ENCODE data around the gene ENTPD7.

DNA sequence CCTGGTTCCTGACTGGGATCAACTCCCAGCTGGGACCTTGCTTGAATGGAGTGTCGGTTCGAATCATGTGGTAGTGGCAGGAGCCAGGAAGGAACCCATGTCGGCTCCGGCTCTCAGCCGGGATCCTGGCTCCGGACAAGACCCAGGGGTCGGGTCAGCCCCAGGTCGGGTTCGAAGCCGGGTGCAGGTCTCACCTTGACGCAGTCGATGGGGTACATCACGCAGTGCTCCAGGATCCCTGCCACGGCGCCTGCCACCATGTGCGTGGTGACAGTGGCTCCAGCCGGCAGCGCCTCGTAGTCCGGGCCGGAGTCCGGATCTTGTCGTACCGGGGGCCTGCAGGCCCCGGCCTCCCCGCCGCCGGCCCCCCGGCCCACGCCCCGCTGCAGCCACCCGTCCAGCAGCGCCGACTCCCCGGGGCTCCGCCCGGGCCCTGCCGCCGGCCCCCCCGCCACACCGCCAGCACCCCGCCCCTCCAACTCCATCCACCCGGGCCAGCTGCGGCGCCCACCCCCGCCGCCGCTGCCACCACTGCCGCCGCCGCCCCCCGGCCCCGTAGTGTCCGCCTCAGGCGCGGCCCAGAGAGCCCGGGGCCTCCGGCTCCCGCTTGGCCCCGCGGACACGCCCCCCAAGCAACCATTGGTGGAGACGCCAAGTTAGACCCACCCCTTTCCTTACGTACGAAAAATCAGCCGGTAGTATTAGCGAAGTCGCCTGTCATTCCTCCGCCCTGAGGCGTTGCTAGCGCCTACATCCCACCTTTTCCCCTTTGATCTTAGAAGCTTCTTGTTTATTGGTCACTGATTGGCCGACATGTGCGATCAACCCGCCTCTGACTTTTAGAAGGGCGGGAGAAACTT, 39.2 kb upstream of the ENTPD7 start, which contains the start of gene SLC25A28:
- no peak for TF ChIP-seq EZH2 (IDR thresholded peaks at IDR 0.05; ENCODE audit: borderline replicate concordance, low read depth, low read length, severe bottlenecking)
- TF ChIP-seq, protein P1, sequence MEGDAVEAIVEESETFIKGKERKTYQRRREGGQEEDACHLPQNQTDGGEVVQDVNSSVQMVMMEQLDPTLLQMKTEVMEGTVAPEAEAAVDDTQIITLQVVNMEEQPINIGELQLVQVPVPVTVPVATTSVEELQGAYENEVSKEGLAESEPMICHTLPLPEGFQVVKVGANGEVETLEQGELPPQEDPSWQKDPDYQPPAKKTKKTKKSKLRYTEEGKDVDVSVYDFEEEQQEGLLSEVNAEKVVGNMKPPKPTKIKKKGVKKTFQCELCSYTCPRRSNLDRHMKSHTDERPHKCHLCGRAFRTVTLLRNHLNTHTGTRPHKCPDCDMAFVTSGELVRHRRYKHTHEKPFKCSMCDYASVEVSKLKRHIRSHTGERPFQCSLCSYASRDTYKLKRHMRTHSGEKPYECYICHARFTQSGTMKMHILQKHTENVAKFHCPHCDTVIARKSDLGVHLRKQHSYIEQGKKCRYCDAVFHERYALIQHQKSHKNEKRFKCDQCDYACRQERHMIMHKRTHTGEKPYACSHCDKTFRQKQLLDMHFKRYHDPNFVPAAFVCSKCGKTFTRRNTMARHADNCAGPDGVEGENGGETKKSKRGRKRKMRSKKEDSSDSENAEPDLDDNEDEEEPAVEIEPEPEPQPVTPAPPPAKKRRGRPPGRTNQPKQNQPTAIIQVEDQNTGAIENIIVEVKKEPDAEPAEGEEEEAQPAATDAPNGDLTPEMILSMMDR (IDR thresholded peaks at IDR 0.05; ENCODE audit: borderline replicate concordance, extremely low read depth, low read length, poor library complexity, severe bottlenecking), result no peak
